NCI-H345 treated with DMSO at 0.1 percent for 48 hours (cell line): ENCODE results near the gene FBXW12.
A peak's percentile ranks its signal among the peaks of the same experiment; 100 is the strongest.
"Not testable (repeated sequence)": the region's sequence is repeated elsewhere in the genome, so short reads cannot be mapped to it uniquely, and the experiment has no call there.

Experiments
- DNase-seq: peaks from one replicate; lab custom pipeline; 2025; ENCODE audit not compliant: unreplicated experiment; lab: John Stamatoyannopoulos, UW

Gene FBXW12

GRCh38 chr3:48371651-48372376 is at the start of gene FBXW12:
FBXW12 (plus strand) TSS chr3:48372219; CDS start chr3:48372768, 549 bp downstream.
- no peak for DNase-seq

- not testable (repeated sequence) for DNase-seq
These were observed 40.1 kb upstream of the FBXW12 start for GRCh38 chr3:48331706-48332435.

GRCh38 chr3:48333346-48334245 is 38.4 kb upstream of the FBXW12 start, which contains the start of gene SPINK8:
SPINK8 (minus strand) TSS chr3:48333661; CDS start chr3:48328341, 5,320 bp downstream.
- DNase-seq, result not testable (repeated sequence)

GRCh38 chr3:48334605-48335004 is 37.4 kb upstream of the FBXW12 start:
- no peak for DNase-seq

GRCh38 chr3:48335286-48335685 is 36.7 kb upstream of the FBXW12 start:
- not testable (repeated sequence) for DNase-seq

- not testable (repeated sequence) for DNase-seq
These were observed 34.5 kb upstream of the FBXW12 start for GRCh38 chr3:48337536-48337935.

- no peak for DNase-seq
These were observed 33.4 kb upstream of the FBXW12 start for GRCh38 chr3:48338635-48339034.

GRCh38 chr3:48343432-48343831 is 28.6 kb upstream of the FBXW12 start:
- DNase-seq, result no peak

GRCh38 chr3:48344867-48345507 is 27.0 kb upstream of the FBXW12 start:
- DNase-seq, result no peak

- no peak for DNase-seq
These were observed 26.0 kb upstream of the FBXW12 start for GRCh38 chr3:48345946-48346572.

- DNase-seq, result no peak
These were observed 24.5 kb upstream of the FBXW12 start for GRCh38 chr3:48347500-48347899.

GRCh38 chr3:48352546-48352945 is 19.5 kb upstream of the FBXW12 start:
- DNase-seq, result no peak

- no peak for DNase-seq
These were observed 18.0 kb upstream of the FBXW12 start for GRCh38 chr3:48353987-48354386.

GRCh38 chr3:48356419-48356818 is 15.6 kb upstream of the FBXW12 start:
- no peak for DNase-seq

- DNase-seq, result no peak
These were observed 10.1 kb upstream of the FBXW12 start for GRCh38 chr3:48361928-48362327.

- no peak for DNase-seq
These were observed 7.2 kb upstream of the FBXW12 start for GRCh38 chr3:48364840-48365239.

- peak; percentile 20 for DNase-seq
These were observed 4.8 kb upstream of the FBXW12 start for GRCh38 chr3:48367201-48367600.

- DNase-seq, result no peak
These were observed 2.2 kb upstream of the FBXW12 start for GRCh38 chr3:48369693-48370332.

GRCh38 chr3:48370333-48370713 is 1.7 kb upstream of the FBXW12 start:
- no peak for DNase-seq

GRCh38 chr3:48372377-48372770 is 355 bp downstream of the FBXW12 start:
- no peak for DNase-seq
